Muscle of leg (tissue), 11 donors: Measurements from ENCODE around the gene FTL. TPM values are rescaled to one million over a fixed set of nuclear protein-coding genes. Genes with fewer than 3 reads are reported as not detected.

Source experiments
- DNase-seq: peaks from one replicate; pipeline ENCODE4 v3.0.0; 2013
- H3K27ac ChIP-seq: one replicate; pipeline ENCODE4 v1.5.1; 2013; ENCODE audit warnings: mild to moderate bottlenecking, low read length, control low read depth
- H3K27me3 ChIP-seq: one replicate; pipeline ENCODE4 v1.6.1; 2013; ENCODE audit warnings: low read length; ENCODE audit not compliant: control insufficient read depth, insufficient read depth
- H3K36me3 ChIP-seq: one replicate; pipeline ENCODE4 v1.6.1; 2013; ENCODE audit warnings: low read length; ENCODE audit not compliant: control insufficient read depth, insufficient read depth
- H3K4me1 ChIP-seq: one replicate; pipeline ENCODE4 v1.6.1; 2013; ENCODE audit warnings: low read length; ENCODE audit not compliant: control insufficient read depth, insufficient read depth
- H3K4me3 ChIP-seq: one replicate; pipeline ENCODE4 v1.5.1; 2013; ENCODE audit warnings: low read length, control low read depth
- H3K9me3 ChIP-seq: replicated peaks from 2 replicates; pipeline ENCODE4 v1.6.1; 2013; ENCODE audit warnings: low read depth, low read length; ENCODE audit not compliant: control insufficient read depth
- WGBS: methylation state at CpG from one replicate; pipeline ENCODE4 v1.1.5; 2013; ENCODE audit warnings: missing lambda C conversion rate; ENCODE audit not compliant: insufficient coverage; 5-methylcytosine and 5-hydroxymethylcytosine counted together
- polyA plus RNA-seq, 8 donors: library from polyadenylated mRNA; unstranded; fragments of 120-200 nt; gene quantifications; one replicate each; pipeline versions ENCODE4 v1.2.1 to v1.2.3, GENCODE V29; 2013; ENCODE audit warnings: inconsistent platforms in 1 of 8, low replicate concordance in 1 of 8; ENCODE audit not compliant: insufficient read length in 8 of 8, insufficient read depth in 1 of 8
- total RNA-seq: library from RNA; stranded (reverse); fragments of 120-200 nt; gene quantifications from one replicate; pipeline ENCODE4 v1.2.4, GENCODE V29; 2013

The FTL gene
- total and polyA plus RNA-seq, 9 donors = 576 to 914 (median 756) TPM

- Histone ChIP-seq H3K4me1 (peaks cover 17% of the 10 kb centered on the region), H3K9me3 (no peaks in the 10 kb centered on the region), H3K4me3 (peak overlapping the region; percentile 87), H3K36me3 (peaks cover 6% of the 10 kb centered on the region), H3K27me3 (no peaks in the 10 kb centered on the region), H3K27ac (peak overlapping the region; percentile 84)
- WGBS = 55% methylated on average over 14 of the region's 16 CpGs
- no peak for DNase-seq
Observed at GRCh38 chr19:48955308-48955958, 9.7 kb upstream of the FTL start.

GRCh38 chr19:48958006-48958405, 7.1 kb upstream of the FTL start:
- WGBS = 94% methylated on average over 3 of the region's 8 CpGs

GRCh38 chr19:48959341-48960239, 5.5 kb upstream of the FTL start:
- WGBS = 84% methylated on average over 7 of the region's 16 CpGs
- H3K4me1 ChIP-seq = peaks cover 31% of the 10 kb centered on the region
- DNase-seq = no peak
- H3K4me3 ChIP-seq = no peak overlapping the region
- no peak overlapping the region for H3K27ac ChIP-seq
- peaks cover 10% of the 10 kb centered on the region for H3K36me3 ChIP-seq
- H3K27me3 ChIP-seq = no peaks in the 10 kb centered on the region
- H3K9me3 ChIP-seq = no peaks in the 10 kb centered on the region

More at GRCh38 chr19:48958006-48958405, 7.1 kb upstream of the FTL start:
- H3K4me1 ChIP-seq = peaks cover 22% of the 10 kb centered on the region
- no peak for DNase-seq
- H3K27ac ChIP-seq = no peak overlapping the region
- no peaks in the 10 kb centered on the region for H3K27me3 ChIP-seq
- peaks cover 10% of the 10 kb centered on the region for H3K36me3 ChIP-seq
- H3K4me3 ChIP-seq = no peak overlapping the region
- H3K9me3 ChIP-seq = no peaks in the 10 kb centered on the region

DNA sequence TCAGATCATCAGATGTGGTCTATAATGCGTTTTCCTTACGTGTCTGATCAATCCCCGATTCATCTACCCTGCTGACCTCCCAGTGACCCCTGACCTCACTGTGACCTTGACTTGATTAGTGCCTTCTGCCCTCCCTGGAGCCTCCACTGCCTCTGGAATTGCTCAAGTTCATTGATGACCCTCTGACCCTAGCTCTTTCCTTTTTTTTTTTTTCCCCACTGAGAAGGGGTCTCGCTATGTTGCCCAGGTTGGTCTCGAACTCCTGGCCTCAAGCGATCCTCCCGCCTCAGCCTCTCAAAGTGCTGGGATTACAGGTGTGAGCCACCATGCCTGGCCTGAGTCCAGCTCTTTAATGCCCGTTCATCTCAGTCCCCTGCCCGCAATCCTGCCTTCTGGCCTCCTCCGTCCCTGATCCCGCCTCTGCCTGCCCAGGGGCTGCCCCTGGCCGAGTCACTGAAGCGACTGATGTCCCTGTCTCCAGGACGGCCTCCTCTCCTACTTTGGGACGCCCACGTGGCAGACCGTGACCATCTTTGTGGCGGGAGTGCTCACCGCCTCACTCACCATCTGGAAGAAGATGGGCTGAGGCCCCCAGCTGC, 4.0 kb upstream of the FTL start:
- WGBS = 82% methylated on average over 15 of the region's 19 CpGs
- H3K4me1 ChIP-seq = peaks cover 27% of the 10 kb centered on the region
- DNase-seq = no peak
- no peaks in the 10 kb centered on the region for H3K27me3 ChIP-seq
- no peak overlapping the region for H3K27ac ChIP-seq
- peaks cover 13% of the 10 kb centered on the region for H3K36me3 ChIP-seq
- H3K9me3 ChIP-seq = no peaks in the 10 kb centered on the region
- no peak overlapping the region for H3K4me3 ChIP-seq

GRCh38 chr19:48961673-48962028, 3.5 kb upstream of the FTL start:
- WGBS = 78% methylated on average over 11 of the region's 12 CpGs
- Histone ChIP-seq H3K27me3 (no peaks in the 10 kb centered on the region), H3K4me1 (peaks cover 32% of the 10 kb centered on the region), H3K4me3 (no peak overlapping the region), H3K36me3 (peaks cover 15% of the 10 kb centered on the region), H3K9me3 (no peaks in the 10 kb centered on the region), H3K27ac (no peak overlapping the region)
- DNase-seq = no peak

DNA sequence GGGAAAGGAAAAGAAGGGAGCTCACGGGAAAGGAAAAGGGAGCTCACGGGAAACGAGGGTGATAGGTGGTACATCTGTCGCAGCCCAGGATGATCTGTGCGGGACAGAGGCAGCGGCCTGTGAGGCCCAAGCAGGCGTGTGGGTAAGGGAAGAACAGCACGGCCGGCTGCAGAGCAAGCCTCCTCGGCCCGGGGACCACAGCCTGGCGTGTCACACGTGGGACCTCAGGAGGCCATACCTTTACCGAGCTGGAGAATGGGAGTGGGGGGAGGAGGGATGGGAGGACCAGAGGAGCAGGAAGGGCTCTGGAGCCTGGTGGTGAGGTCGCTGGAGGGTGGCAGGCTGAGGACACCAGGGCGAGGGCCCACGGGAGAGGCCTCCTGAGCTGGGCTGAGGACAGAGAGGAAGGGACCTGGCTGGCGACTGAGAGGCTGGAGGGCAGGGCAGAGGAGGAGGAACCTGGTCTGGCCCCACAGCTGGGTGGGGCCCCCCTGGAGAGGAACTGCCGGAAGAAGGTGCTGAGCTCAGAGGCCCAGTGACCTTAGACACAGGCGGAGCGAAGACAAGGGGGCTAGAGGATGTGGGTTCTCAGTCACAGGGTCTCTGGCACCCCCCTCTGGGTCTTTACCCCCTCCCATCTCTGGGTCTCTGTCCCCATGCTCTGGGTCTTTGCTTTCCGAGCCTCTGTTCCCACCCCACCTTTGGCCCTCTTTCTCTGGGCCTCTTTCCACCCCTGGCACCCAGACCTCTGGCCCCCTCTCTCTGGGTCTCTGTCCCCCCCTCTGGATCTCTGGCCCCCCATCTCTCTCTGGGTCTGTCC, 2.9 kb upstream of the FTL start:
- 47% methylated on average over 19 of the region's 22 CpGs for WGBS
- Histone ChIP-seq H3K4me1 (peaks cover 33% of the 10 kb centered on the region), H3K9me3 (no peaks in the 10 kb centered on the region), H3K4me3 (no peak overlapping the region), H3K36me3 (peaks cover 17% of the 10 kb centered on the region), H3K27me3 (no peaks in the 10 kb centered on the region), H3K27ac (peak overlapping the region; percentile 33)
- DNase-seq = peak; percentile 57

DNA sequence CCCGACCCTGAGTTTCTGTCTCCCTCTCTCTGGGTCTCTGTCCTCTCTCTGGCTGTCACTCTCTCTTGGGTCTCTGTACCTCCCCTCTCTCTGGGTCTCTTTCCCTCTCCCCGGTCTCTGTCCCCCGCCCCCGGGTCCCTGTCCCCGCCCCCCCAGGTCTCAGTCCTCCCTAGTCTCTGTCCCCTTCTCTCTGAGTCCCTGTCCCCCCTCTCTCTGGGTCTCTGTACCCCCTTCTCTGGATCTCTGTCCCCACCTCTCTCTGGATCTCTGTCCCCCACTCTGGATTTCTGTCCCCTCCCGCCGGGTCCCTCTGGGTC, 2.3 kb upstream of the FTL start:
- Histone ChIP-seq H3K27me3 (no peaks in the 10 kb centered on the region), H3K36me3 (peaks cover 17% of the 10 kb centered on the region), H3K9me3 (no peaks in the 10 kb centered on the region), H3K4me1 (peaks cover 33% of the 10 kb centered on the region), H3K4me3 (no peak overlapping the region), H3K27ac (peak overlapping the region; percentile 33)
- DNase-seq = no peak
- WGBS = 57% methylated on average over 3 of the region's 7 CpGs

DNA sequence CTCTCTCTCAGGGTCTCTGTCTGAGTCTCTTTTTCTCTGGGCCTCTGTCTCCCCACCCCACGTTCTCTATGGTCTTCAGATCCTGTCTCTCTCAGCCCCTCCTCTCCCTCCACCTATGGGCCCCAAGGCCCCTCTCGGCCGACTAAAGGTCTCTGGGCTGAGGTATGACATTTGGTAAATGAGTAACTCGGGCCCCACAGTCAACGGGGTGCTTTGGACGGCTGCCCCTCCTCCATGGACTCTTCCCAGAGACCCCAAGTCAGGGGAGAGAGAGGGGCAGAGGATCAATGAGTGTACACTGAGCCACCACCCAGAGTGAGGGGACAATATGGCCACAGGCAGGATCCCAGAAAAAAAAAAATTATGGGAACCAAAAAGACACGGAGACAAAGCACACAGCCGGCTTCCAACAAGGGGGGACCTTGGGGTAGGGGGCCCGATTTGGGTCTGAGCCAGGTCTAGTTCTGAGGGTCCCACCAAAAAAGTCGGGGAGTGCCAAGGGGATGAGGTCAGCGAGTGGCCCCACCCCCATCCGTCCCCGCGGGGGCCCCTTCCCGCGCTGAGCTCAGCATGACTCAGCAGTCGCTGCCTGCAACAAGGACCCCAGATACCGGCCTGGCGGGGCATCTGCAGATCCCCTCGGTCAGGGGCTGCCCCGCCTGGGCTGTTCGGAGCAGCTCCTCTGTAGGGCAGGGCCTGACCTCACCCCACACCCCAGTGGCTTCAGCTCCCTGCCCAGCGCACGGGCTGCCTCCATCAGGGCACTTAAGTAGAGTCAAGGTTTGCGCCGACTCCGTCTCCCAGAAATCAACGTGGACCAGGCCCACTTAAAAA, 1.5 kb upstream of the FTL start:
- WGBS = 7% methylated on average over 23 of the region's 28 CpGs
- DNase-seq = peak; percentile 86
- Histone ChIP-seq H3K36me3 (peaks cover 24% of the 10 kb centered on the region), H3K4me3 (peak overlapping the region; percentile 29), H3K9me3 (no peaks in the 10 kb centered on the region), H3K4me1 (peaks cover 33% of the 10 kb centered on the region), H3K27me3 (no peaks in the 10 kb centered on the region), H3K27ac (peak overlapping the region; percentile 91)

DNA sequence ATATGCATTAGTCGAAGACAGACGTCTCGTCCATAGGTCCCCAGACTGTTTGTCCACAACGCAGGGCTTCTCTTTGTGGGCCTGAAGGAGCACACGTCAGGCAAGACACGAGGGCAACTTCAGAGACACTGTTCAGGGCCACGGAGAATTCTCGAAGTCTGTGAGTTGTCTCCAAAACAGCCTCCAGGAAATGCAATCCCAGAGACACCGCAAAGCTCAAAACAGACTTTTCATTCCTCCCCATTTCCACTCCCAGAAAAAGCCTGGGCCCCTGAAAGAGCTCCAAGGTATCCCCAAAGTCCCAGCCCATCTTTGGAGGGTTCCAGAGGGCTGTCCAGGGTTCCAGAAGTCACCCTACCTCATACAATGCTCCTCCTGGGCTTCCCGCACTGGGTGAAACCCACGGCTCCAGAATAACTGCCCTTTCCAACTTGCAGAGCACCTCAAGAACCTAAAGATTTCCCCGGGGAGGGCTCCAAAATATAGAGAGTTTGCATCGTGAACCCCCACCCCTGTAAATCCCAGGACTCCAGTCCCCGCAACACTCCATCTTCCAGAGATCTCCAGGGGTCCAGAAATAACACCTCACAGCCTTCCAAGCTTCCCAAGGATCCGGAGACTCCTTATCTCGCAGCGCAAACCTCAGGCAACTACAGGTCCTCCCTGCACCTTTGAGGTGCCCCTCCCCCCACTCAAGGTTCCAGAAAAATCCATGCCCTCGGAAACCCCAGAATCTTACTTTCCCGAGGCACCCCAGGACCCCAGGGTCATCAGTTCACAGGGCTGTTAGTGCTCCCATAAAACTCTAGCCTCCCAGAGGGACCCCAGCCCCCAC, 687 bp upstream of the FTL start:
- peak; percentile 70 for DNase-seq
- peak overlapping the region; percentile 33 for H3K4me3 ChIP-seq
- H3K4me1 ChIP-seq = peaks cover 33% of the 10 kb centered on the region
- WGBS = 9% methylated on average over 17 of the region's 19 CpGs
- no peaks in the 10 kb centered on the region for H3K27me3 ChIP-seq
- peak overlapping the region; percentile 91 for H3K27ac ChIP-seq
- H3K36me3 ChIP-seq = peaks cover 31% of the 10 kb centered on the region
- no peaks in the 10 kb centered on the region for H3K9me3 ChIP-seq
